ENCODE measurements around the gene TNIK. TPM values are rescaled to one million over a fixed set of nuclear protein-coding genes. Genes with fewer than 3 reads are reported as not detected.
"Not testable (repeated sequence)": the region's sequence is repeated elsewhere in the genome, so short reads cannot be mapped to it uniquely, and the experiment has no call there.

TNIK gene
- total RNA-seq, 2 donors from 2014 or later, result 13.6 to 16.0 TPM

GRCh38 chr3:171453180-171453886 is 6.9 kb downstream of the TNIK start:
- intact Hi-C loops (cut with DNase I), result loop anchor here in 1 of 2 donors (10.0 kb wide), 1 partner anchor 129 kb away; no protein-coding TSS in a partner anchor
- ATAC-seq, result no peak
- DNase-seq, result no peak

- DNase-seq (no peak), ATAC-seq (peak in 1 of 2 donors; percentile 67)
- intact Hi-C loops (cut with DNase I), result loop anchor here in 1 of 2 donors (10.0 kb wide), 1 partner anchor 128 kb away; no protein-coding TSS in a partner anchor
Measured at GRCh38 chr3:171452328-171452727, 7.9 kb downstream of the TNIK start.

DNA sequence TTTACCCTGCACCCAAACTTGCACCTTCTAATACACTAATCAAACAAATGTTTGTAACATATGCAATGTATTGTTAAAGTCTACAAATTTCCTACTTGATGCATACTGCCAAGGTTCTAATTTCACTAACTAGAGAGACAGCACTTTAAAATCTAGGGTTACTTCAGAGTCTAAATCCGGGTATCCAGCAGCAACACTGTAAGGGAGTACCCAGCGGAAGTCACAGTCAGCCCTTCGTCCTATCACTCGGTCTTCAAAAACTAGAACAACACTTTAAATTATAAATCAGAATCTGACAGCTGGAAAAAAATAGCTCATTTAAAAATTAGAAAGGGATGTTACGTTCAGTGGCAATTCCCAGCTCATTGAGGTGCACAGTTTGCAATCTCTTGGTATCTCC is 8.3 kb downstream of the TNIK start:
- no peak for DNase-seq
- no peak for ATAC-seq
- intact Hi-C loops (cut with DNase I), result loop anchor here in 1 of 2 donors (10.0 kb wide), 1 partner anchor 127 kb away; no protein-coding TSS in a partner anchor

- ATAC-seq; intact Hi-C loops (cut with DNase I); DNase-seq: not testable (repeated sequence)
Measured at GRCh38 chr3:171447579-171447891, 12.7 kb downstream of the TNIK start.

- ATAC-seq, result peak in 1 of 2 donors; percentile 24
- intact Hi-C loops (cut with DNase I), result no loop called here
Measured at GRCh38 chr3:171446801-171447578, 13.2 kb downstream of the TNIK start.

GRCh38 chr3:171446301-171446700 is 13.9 kb downstream of the TNIK start:
- intact Hi-C loops (cut with DNase I), result no loop called here
- no peak for ATAC-seq
- no peak for DNase-seq

More at GRCh38 chr3:171446801-171447578, 13.2 kb downstream of the TNIK start:
- DNase-seq, result no peak

- DNase-seq (no peak), ATAC-seq (no peak)
- intact Hi-C loops (cut with DNase I), result no loop called here
Measured at GRCh38 chr3:171445620-171446204, 14.5 kb downstream of the TNIK start.

DNA sequence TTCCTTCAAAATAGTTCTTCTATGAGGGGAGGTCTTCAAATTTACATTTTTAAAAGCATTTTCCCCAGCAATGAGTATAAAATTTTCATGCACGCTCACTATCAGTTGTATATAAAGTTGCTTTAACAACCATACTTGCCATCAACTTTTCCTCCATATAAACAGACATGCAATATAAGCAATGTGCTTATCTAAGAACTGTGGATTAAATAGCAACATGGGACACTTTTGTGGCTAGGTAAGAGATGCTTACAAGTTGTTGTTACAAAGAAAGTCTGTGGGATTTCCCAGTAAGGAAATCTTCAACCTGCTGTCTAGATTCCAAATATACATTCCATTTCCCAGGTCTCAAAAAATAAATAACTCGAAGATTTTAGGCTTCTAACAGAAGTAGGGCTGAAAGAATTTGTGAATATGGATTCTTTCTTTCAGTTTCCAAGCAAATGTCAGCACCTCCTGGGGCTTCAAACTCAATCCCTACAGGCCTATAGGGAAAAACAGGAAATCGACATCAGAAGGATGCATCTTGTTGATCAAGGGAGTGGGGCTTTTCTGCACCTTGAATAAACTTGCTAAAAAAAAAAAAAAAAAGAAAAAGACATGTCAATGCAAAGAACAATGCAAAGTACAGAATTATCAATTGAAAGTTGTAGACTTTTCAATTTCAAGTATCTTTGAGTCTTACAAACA is 16.1 kb downstream of the TNIK start:
- intact Hi-C loops (cut with DNase I), result no loop called here
- ATAC-seq, result no peak
- no peak for DNase-seq

GRCh38 chr3:171443211-171443957 is 16.8 kb downstream of the TNIK start:
- DNase-seq, result no peak
- intact Hi-C loops (cut with DNase I), result no loop called here
- ATAC-seq, result peak in 1 of 2 donors; percentile 73

DNA sequence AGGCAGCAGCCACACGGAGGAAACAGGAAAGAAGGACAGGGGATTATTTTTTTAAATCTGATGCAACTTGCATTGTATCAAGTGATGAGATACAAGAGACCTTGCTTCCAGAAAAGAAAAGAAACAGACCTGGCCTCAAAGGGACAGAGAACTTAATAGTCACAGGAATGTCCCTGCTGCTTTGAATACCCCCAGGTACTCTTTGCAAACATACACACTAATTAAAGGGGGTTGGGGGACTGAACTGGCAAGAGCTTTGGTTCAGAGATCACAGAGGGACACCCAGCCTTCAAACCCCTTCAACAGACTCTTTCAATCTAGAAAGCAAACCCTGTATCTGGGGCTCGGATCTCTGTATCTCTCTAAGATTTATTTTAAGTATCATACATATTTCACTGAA is 18.0 kb downstream of the TNIK start:
- intact Hi-C loops (cut with DNase I), result no loop called here
- ATAC-seq (no peak), DNase-seq (no peak)

- DNase-seq (no peak), ATAC-seq (no peak)
- intact Hi-C loops (cut with DNase I), result no loop called here
Measured at GRCh38 chr3:171441381-171441780, 18.8 kb downstream of the TNIK start.

- ATAC-seq (no peak), DNase-seq (no peak)
- intact Hi-C loops (cut with DNase I), result no loop called here
Measured at GRCh38 chr3:171439996-171440395, 20.2 kb downstream of the TNIK start.

- intact Hi-C loops (cut with DNase I), result no loop called here
- ATAC-seq (no peak), DNase-seq (no peak)
Measured at GRCh38 chr3:171437115-171437756, 23.0 kb downstream of the TNIK start.

DNA sequence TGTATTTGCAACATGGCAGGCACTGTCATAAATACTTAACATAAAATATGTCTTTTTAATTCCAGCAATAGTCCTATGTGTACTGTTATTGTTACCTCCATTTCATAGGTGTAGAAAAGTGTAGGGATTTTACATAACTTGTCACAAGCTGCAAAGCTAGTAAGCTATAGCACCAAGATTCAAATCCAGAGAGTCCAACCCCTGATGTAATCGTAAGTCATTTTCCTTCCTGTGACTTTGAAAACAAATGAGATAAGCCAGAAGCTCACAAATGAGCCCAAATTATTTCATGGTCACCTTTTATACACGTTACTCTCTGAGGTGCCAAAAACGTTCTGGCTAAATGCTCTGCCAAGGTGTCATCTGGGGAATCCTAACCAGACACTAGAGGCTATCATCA is 23.8 kb downstream of the TNIK start:
- DNase-seq (no peak), ATAC-seq (no peak)
- intact Hi-C loops (cut with DNase I), result no loop called here

DNA sequence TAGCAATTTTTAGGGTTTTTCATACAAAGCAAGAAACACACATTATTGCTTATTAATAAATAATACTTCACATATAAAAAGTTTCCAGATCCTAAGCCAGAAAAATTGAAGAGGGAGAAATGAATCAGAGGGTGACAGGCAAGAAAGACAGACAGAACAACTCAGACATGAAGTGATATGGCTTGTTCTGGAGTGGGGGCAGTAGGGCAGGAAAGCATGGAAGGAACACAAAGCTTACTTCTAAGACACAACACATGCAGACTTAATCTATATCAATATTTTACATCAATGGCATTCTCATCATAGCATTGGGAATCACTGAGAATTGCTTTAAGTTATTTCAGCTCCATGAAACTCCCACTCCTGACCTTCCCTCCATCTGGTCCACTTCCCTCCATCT is 24.4 kb downstream of the TNIK start:
- intact Hi-C loops (cut with DNase I), result no loop called here
- DNase-seq (no peak), ATAC-seq (no peak)

- DNase-seq (no peak), ATAC-seq (no peak)
- intact Hi-C loops (cut with DNase I), result no loop called here
Measured at GRCh38 chr3:171435143-171435542, 25.1 kb downstream of the TNIK start.

GRCh38 chr3:171432548-171432947 is 27.7 kb downstream of the TNIK start:
- DNase-seq (no peak), ATAC-seq (no peak)
- intact Hi-C loops (cut with DNase I), result no loop called here

GRCh38 chr3:171431550-171431949 is 28.7 kb downstream of the TNIK start:
- no peak for ATAC-seq
- intact Hi-C loops (cut with DNase I), result no loop called here

GRCh38 chr3:171430530-171430929 is 29.7 kb downstream of the TNIK start:
- ATAC-seq (no peak), DNase-seq (no peak)
- intact Hi-C loops (cut with DNase I), result no loop called here

More at GRCh38 chr3:171431550-171431949, 28.7 kb downstream of the TNIK start:
- DNase-seq, result no peak
